HEK293 (cell line): ENCODE measurements around the gene NR1H2.

ENCODE experiments used
- CTCF ChIA-PET: fragments of 350-600 bp; formaldehyde crosslinking; extraction: SDS; loops from one replicate; lab custom pipeline; 2021; ENCODE audit warnings: antibody characterized with exemption; lab: Yijun Ruan, JAX
- POLR2A ChIA-PET: fragments of 300-600 bp; formaldehyde crosslinking; extraction: SDS; loops from one replicate; lab custom pipeline; 2020; ENCODE audit warnings: antibody characterized with exemption, inconsistent platforms; lab: Yijun Ruan, JAX
- H3K27ac ChIP-seq: fragments of 200-500 bp; sonication (Bioruptor generic); 2 replicates; pipeline ENCODE4 v1.5.1; 2014; ENCODE audit warnings: low read depth, low read length, control low read depth, inconsistent platforms; ENCODE audit errors: extremely low read depth
- H3K36me3 ChIP-seq, 2 experiments: fragments of 200-500 bp in 1 of 2; sonication (Bioruptor generic) in 1 of 2; 1 replicate in 1 of 2; 2 replicates in 1 of 2; pipeline ENCODE4 v1.5.1; 2014 to 2017; ENCODE audit warnings: inconsistent platforms in 2 of 2, low read length in 2 of 2; ENCODE audit not compliant: control insufficient read depth in 2 of 2, insufficient read depth in 1 of 2
- H3K4me1 ChIP-seq: fragments of 200-500 bp; sonication (Bioruptor generic); 2 replicates; pipeline ENCODE4 v1.5.1; 2014; ENCODE audit warnings: mild to moderate bottlenecking, low read length, inconsistent platforms; ENCODE audit not compliant: control insufficient read depth, insufficient read depth
- H3K4me3 ChIP-seq: 2 replicates; pipeline ENCODE4 v1.5.1; 2011; ENCODE audit warnings: low read depth, mild to moderate bottlenecking, control low read depth, low read length, moderate library complexity
- H3K9me3 ChIP-seq: fragments of 200-500 bp; sonication (Bioruptor generic); 2 replicates; pipeline ENCODE4 v1.5.1; 2014; ENCODE audit warnings: low read depth, low read length, inconsistent platforms; ENCODE audit not compliant: control insufficient read depth, insufficient read depth
- GLIS1 ChIP-seq: fragments of 450-650 bp; formaldehyde crosslinking; IDR thresholded peaks from 2 replicates; pipeline ENCODE4 v1.5.1; 2016; ENCODE audit warnings: missing biosample characterization, missing genetic modification characterization
- GLIS2 ChIP-seq: fragments of 450-650 bp; formaldehyde crosslinking; IDR thresholded peaks from 2 replicates; pipeline ENCODE4 v1.5.1; 2016; ENCODE audit warnings: missing biosample characterization, missing genetic modification characterization
- HOXA7 ChIP-seq: sonication (generic); formaldehyde crosslinking; IDR thresholded peaks from 2 replicates; pipeline ENCODE4 v1.8.1; 2022; ENCODE audit warnings: missing genetic modification reagents, borderline replicate concordance
- KLF9 ChIP-seq: fragments of 450-650 bp; formaldehyde crosslinking; IDR thresholded peaks from 2 replicates; pipeline ENCODE4 v1.5.1; 2016; ENCODE audit warnings: missing biosample characterization, missing genetic modification characterization, low read depth
- MYNN ChIP-seq: fragments of 450-650 bp; formaldehyde crosslinking; IDR thresholded peaks from 2 replicates; pipeline ENCODE4 v1.5.1; 2016; ENCODE audit warnings: missing biosample characterization, missing genetic modification characterization, borderline replicate concordance
- ZBTB11 ChIP-seq: fragments of 450-650 bp; formaldehyde crosslinking; conservative IDR thresholded peaks from 2 replicates; pipeline ENCODE4 v1.5.1; 2016; ENCODE audit warnings: low read depth, missing biosample characterization, missing genetic modification characterization
- ZBTB20 ChIP-seq: fragments of 450-650 bp; formaldehyde crosslinking; IDR thresholded peaks from 2 replicates; pipeline ENCODE4 v1.5.1; 2016; ENCODE audit warnings: missing biosample characterization, missing genetic modification characterization
- ZNF2 ChIP-seq: fragments of 450-650 bp; formaldehyde crosslinking; IDR thresholded peaks from 2 replicates; pipeline ENCODE4 v1.5.1; 2016; ENCODE audit warnings: missing biosample characterization, missing genetic modification characterization
- ZNF26 ChIP-seq: fragments of 450-650 bp; formaldehyde crosslinking; IDR thresholded peaks from 2 replicates; pipeline ENCODE4 v1.5.1; 2016; ENCODE audit warnings: missing biosample characterization, missing genetic modification characterization
- ZNF280D ChIP-seq: fragments of 450-650 bp; formaldehyde crosslinking; IDR thresholded peaks from 2 replicates; pipeline ENCODE4 v1.5.1; 2016; ENCODE audit warnings: missing biosample characterization, missing genetic modification characterization
- ZNF292 ChIP-seq: fragments of 450-650 bp; formaldehyde crosslinking; IDR thresholded peaks from 2 replicates; pipeline ENCODE4 v1.5.1; 2016; ENCODE audit warnings: low read depth, missing biosample characterization, missing genetic modification characterization, borderline replicate concordance
- ZNF311 ChIP-seq: fragments of 450-650 bp; formaldehyde crosslinking; IDR thresholded peaks from 2 replicates; pipeline ENCODE4 v1.5.1; 2017; ENCODE audit warnings: missing biosample characterization, missing genetic modification characterization, borderline replicate concordance
- ZNF366 ChIP-seq: fragments of 450-650 bp; formaldehyde crosslinking; conservative IDR thresholded peaks from 2 replicates; pipeline ENCODE4 v1.5.1; 2016; ENCODE audit warnings: missing biosample characterization, missing genetic modification characterization
- ZNF394 ChIP-seq: fragments of 450-650 bp; formaldehyde crosslinking; IDR thresholded peaks from 2 replicates; pipeline ENCODE4 v1.5.1; 2016; ENCODE audit warnings: missing biosample characterization, missing genetic modification characterization, mild to moderate bottlenecking, moderate library complexity, borderline replicate concordance
- ZNF488 ChIP-seq: fragments of 450-650 bp; formaldehyde crosslinking; IDR thresholded peaks from 2 replicates; pipeline ENCODE4 v1.5.1; 2016; ENCODE audit warnings: missing biosample characterization, missing genetic modification characterization
- ZNF571 ChIP-seq: fragments of 450-650 bp; formaldehyde crosslinking; IDR thresholded peaks from 2 replicates; pipeline ENCODE4 v1.5.0; 2017; ENCODE audit warnings: missing biosample characterization, missing genetic modification characterization
- ZNF610 ChIP-seq: fragments of 450-650 bp; formaldehyde crosslinking; IDR thresholded peaks from 2 replicates; pipeline ENCODE4 v1.5.1; 2016; ENCODE audit warnings: missing biosample characterization, missing genetic modification characterization, borderline replicate concordance
- ZNF629 ChIP-seq: fragments of 450-650 bp; formaldehyde crosslinking; IDR thresholded peaks from 2 replicates; pipeline ENCODE4 v1.5.1; 2017; ENCODE audit warnings: missing biosample characterization, missing genetic modification characterization
- ZNF768 ChIP-seq: fragments of 450-650 bp; formaldehyde crosslinking; IDR thresholded peaks from 2 replicates; pipeline ENCODE4 v1.5.1; 2018; ENCODE audit warnings: missing biosample characterization, mild to moderate bottlenecking, missing genetic modification characterization

Gene NR1H2

GRCh38 chr19:50422397-50423278, 46.4 kb downstream of the NR1H2 start:
- H3K27ac ChIP-seq, result no peak overlapping the region
- H3K36me3 ChIP-seq, result no peaks in the 10 kb centered on the region
- ChIA-PET POLR2A (interaction anchor here (0.6 kb wide), 2 partner anchors 58 to 229 kb away, joined by 3 read pairs; no protein-coding TSS in a partner anchor), CTCF (interaction anchor here (0.9 to 1.3 kb wide), 3 partner anchors 9 to 38 kb away, joined by 3 to 5 read pairs (median 4); no protein-coding TSS in a partner anchor)
- no peaks in the 10 kb centered on the region for H3K4me1 ChIP-seq
- H3K4me3 ChIP-seq, result no peak overlapping the region
- no peak for TF ChIP-seq MYNN
- peak; percentile 77 for TF ChIP-seq GLIS1 (tag by site-specific recombination)
- peak; percentile 38; the same call in 1 of the 2 replicates for TF ChIP-seq GLIS2 (tag by site-specific recombination)
- TF ChIP-seq ZBTB20 (tag by site-specific recombination), result no peak
- no peak for TF ChIP-seq ZNF610 (tag by site-specific recombination)
- no peak for TF ChIP-seq ZNF280D
- no peaks in the 10 kb centered on the region for H3K9me3 ChIP-seq

GRCh38 chr19:50423279-50424113, 47.2 kb downstream of the NR1H2 start:
- ChIA-PET POLR2A (interaction anchor here (0.6 kb wide), 1 partner anchor 230 kb away, joined by 3 read pairs; no protein-coding TSS in a partner anchor), CTCF (interaction anchor here (0.7 to 2.4 kb wide), 4 partner anchors 8 to 37 kb away, joined by 3 to 12 read pairs (median 4); no protein-coding TSS in a partner anchor)
- Histone ChIP-seq H3K27ac (no peak overlapping the region), H3K4me3 (no peak overlapping the region), H3K36me3 (no peaks in the 10 kb centered on the region), H3K4me1 (no peaks in the 10 kb centered on the region), H3K9me3 (no peaks in the 10 kb centered on the region)
- TF ChIP-seq ZNF768 (tag by site-specific recombination) (peak; percentile 58; the same call in 1 of the 2 replicates), ZNF292 (no peak)

- no peak overlapping the region for H3K4me3 ChIP-seq
- ChIA-PET CTCF (interaction anchor here (1.0 to 2.4 kb wide), 3 partner anchors 10 to 68 kb away, joined by 5 to 12 read pairs (median 6); no protein-coding TSS in a partner anchor), POLR2A (interaction anchor here (0.6 kb wide), 1 partner anchor 189 kb away, joined by 5 read pairs; no protein-coding TSS in a partner anchor)
- H3K9me3 ChIP-seq, result no peaks in the 10 kb centered on the region
- H3K27ac ChIP-seq, result no peak overlapping the region
- H3K36me3 ChIP-seq, result no peaks in the 10 kb centered on the region
- H3K4me1 ChIP-seq, result no peaks in the 10 kb centered on the region
- no peak for TF ChIP-seq ZNF394 (tag by site-specific recombination)
- no peak for TF ChIP-seq ZNF2 (tag by site-specific recombination)
- no peak for TF ChIP-seq ZBTB11 (tag by site-specific recombination)
- TF ChIP-seq KLF9 (tag by site-specific recombination), result no peak
- no peak for TF ChIP-seq ZNF571 (tag by site-specific recombination)
- TF ChIP-seq ZNF26 (tag by site-specific recombination), result no peak
- TF ChIP-seq ZNF629 (tag by site-specific recombination), result no peak
- TF ChIP-seq HOXA7 (CRISPR knock-in tag), result no peak
- no peak for TF ChIP-seq ZNF488 (tag by site-specific recombination)
- no peak for TF ChIP-seq ZNF311 (tag by site-specific recombination)
- TF ChIP-seq GLIS1 (tag by site-specific recombination), result no peak
- TF ChIP-seq ZNF366 (tag by site-specific recombination), result no peak
Measured at GRCh38 chr19:50425581-50425980, 49.3 kb downstream of the NR1H2 start.
